HuH-7 (cell line): Measurements from ENCODE around the gene EML1.
"Not testable (repeated sequence)": the region's sequence is repeated elsewhere in the genome, so short reads cannot be mapped to it uniquely, and the experiment has no call there.

Experiments used
- DNase-seq: peaks from one replicate; pipeline ENCODE4 v3.0.0; 2011; ENCODE audit warnings: low spot score

Gene EML1

GRCh38 chr14:99938376-99938775, 145.2 kb downstream of the EML1 start:
- DNase-seq, result no peak

GRCh38 chr14:99938896-99939295, 145.7 kb downstream of the EML1 start:
- DNase-seq, result no peak

- no peak for DNase-seq
Measured at GRCh38 chr14:99939421-99939820, 146.2 kb downstream of the EML1 start.

- DNase-seq, result no peak
Measured at GRCh38 chr14:99940064-99940463, 146.9 kb downstream of the EML1 start.

GRCh38 chr14:99941211-99941610, 148.0 kb downstream of the EML1 start:
- DNase-seq, result no peak

GRCh38 chr14:99943620-99944019, 150.4 kb downstream of the EML1 start:
- no peak for DNase-seq

- no peak for DNase-seq
Measured at GRCh38 chr14:99944241-99944651, 151.0 kb downstream of the EML1 start.

- no peak for DNase-seq
Measured at GRCh38 chr14:99945732-99946651, 152.8 kb downstream of the EML1 start.

GRCh38 chr14:99946652-99947489, 153.7 kb downstream of the EML1 start:
- peak; percentile 81 for DNase-seq

- DNase-seq, result no peak
Measured at GRCh38 chr14:99947695-99948094, 154.5 kb downstream of the EML1 start.

- DNase-seq, result not testable (repeated sequence)
Measured at GRCh38 chr14:99949011-99949732, 156.0 kb downstream of the EML1 start.

- no peak for DNase-seq
Measured at GRCh38 chr14:99950181-99950580, 157.0 kb downstream of the EML1 start.

GRCh38 chr14:99951085-99951484, 157.9 kb downstream of the EML1 start:
- no peak for DNase-seq

- DNase-seq, result no peak
Measured at GRCh38 chr14:99952039-99952438, 158.8 kb downstream of the EML1 start.

GRCh38 chr14:99952453-99952852, 159.2 kb downstream of the EML1 start:
- no peak for DNase-seq

- DNase-seq, result no peak
Measured at GRCh38 chr14:99955826-99956455, 162.7 kb downstream of the EML1 start.

GRCh38 chr14:99958380-99958779, 165.2 kb downstream of the EML1 start:
- no peak for DNase-seq

GRCh38 chr14:99961826-99962518, 168.8 kb downstream of the EML1 start:
- no peak for DNase-seq

GRCh38 chr14:99964979-99965378, 171.8 kb downstream of the EML1 start:
- no peak for DNase-seq

- DNase-seq, result no peak
Measured at GRCh38 chr14:99966037-99966835, 173.0 kb downstream of the EML1 start.
